SK-N-SH treated with all-trans-retinoic acid at 6 μM for 48 hours (cell line): ENCODE measurements around the gene ASB13.

Experiments used
- ARNTL ChIP-seq: fragments of 450-650 bp; formaldehyde crosslinking; IDR thresholded peaks from 2 replicates; pipeline ENCODE4 v1.5.0; 2020; ENCODE audit warnings: low read depth, mild to moderate bottlenecking, moderate library complexity, borderline replicate concordance
- CREB5 ChIP-seq: fragments of 250-450 bp; sonication (Bioruptor Pico); IDR thresholded peaks from 2 replicates; pipeline ENCODE4 v1.5.1; 2020; ENCODE audit warnings: low read depth, mild to moderate bottlenecking, moderate library complexity
- PATZ1 ChIP-seq: fragments of 250-450 bp; sonication (Bioruptor Pico); IDR thresholded peaks from 2 replicates; pipeline ENCODE4 v1.8.0; 2020; ENCODE audit warnings: mild to moderate bottlenecking, moderate library complexity, borderline replicate concordance
- RARB ChIP-seq: fragments of 250-450 bp; sonication (Bioruptor Pico); IDR thresholded peaks from 2 replicates; pipeline ENCODE4 v1.8.0; 2021; ENCODE audit warnings: mild to moderate bottlenecking, moderate library complexity
- SNAI2 ChIP-seq: fragments of 250-450 bp; sonication (Bioruptor Pico); IDR thresholded peaks from 2 replicates; pipeline ENCODE4 v1.5.0; 2020; ENCODE audit warnings: mild to moderate bottlenecking, moderate library complexity
- ZC3H10 ChIP-seq: fragments of 250-450 bp; sonication (Bioruptor Pico); IDR thresholded peaks from 2 replicates; pipeline ENCODE4 v1.5.1; 2021; ENCODE audit warnings: mild to moderate bottlenecking, moderate library complexity
- ZNF70 ChIP-seq: fragments of 450-650 bp; formaldehyde crosslinking; IDR thresholded peaks from 2 replicates; pipeline ENCODE4 v1.5.0; 2020; ENCODE audit warnings: mild to moderate bottlenecking, moderate library complexity
- TF ChIP-seq, protein P1 (sequence below): fragments of 250-450 bp; sonication (Bioruptor Pico); IDR thresholded peaks from 2 replicates; pipeline ENCODE4 v1.8.0; 2021; ENCODE audit warnings: low read depth, mild to moderate bottlenecking, moderate library complexity, borderline replicate concordance
- TF ChIP-seq, protein P2 (sequence below): fragments of 250-450 bp; sonication (Bioruptor Pico); IDR thresholded peaks from 2 replicates; pipeline ENCODE4 v1.5.1; 2021; ENCODE audit warnings: mild to moderate bottlenecking, moderate library complexity

DNA sequence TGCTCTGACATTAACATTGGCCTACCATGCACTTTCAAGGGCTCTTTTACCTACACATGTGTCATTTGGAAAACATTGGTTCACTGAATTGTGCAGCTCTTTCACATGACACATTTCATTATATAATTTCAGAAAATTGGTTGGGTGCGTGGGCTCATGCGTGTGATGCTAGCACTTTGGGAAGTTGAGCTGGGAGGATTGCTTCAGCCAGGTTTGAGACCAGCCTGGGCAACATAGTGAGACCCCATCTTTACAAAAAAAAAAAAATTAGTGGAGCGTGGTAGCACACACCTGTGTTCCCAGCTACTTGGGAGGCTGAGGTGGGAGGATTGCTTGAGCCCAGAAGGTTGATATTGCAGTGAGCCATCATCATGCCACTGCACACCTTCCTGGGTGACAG, 22.2 kb upstream of the ASB13 start:
- TF ChIP-seq CREB5 (no peak), ZNF70 (CRISPR knock-in tag) (no peak), ARNTL (CRISPR knock-in tag) (no peak), SNAI2 (CRISPR knock-in tag) (no peak), RARB (no peak), ZC3H10 (CRISPR knock-in tag) (no peak), PATZ1 (CRISPR knock-in tag) (no peak)
- TF ChIP-seq, protein P1, sequence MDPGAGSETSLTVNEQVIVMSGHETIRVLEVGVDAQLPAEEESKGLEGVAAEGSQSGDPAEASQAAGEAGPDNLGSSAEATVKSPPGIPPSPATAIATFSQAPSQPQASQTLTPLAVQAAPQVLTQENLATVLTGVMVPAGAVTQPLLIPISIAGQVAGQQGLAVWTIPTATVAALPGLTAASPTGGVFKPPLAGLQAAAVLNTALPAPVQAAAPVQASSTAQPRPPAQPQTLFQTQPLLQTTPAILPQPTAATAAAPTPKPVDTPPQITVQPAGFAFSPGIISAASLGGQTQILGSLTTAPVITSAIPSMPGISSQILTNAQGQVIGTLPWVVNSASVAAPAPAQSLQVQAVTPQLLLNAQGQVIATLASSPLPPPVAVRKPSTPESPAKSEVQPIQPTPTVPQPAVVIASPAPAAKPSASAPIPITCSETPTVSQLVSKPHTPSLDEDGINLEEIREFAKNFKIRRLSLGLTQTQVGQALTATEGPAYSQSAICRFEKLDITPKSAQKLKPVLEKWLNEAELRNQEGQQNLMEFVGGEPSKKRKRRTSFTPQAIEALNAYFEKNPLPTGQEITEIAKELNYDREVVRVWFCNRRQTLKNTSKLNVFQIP (CRISPR knock-in tag), result no peak
- TF ChIP-seq, protein P2, sequence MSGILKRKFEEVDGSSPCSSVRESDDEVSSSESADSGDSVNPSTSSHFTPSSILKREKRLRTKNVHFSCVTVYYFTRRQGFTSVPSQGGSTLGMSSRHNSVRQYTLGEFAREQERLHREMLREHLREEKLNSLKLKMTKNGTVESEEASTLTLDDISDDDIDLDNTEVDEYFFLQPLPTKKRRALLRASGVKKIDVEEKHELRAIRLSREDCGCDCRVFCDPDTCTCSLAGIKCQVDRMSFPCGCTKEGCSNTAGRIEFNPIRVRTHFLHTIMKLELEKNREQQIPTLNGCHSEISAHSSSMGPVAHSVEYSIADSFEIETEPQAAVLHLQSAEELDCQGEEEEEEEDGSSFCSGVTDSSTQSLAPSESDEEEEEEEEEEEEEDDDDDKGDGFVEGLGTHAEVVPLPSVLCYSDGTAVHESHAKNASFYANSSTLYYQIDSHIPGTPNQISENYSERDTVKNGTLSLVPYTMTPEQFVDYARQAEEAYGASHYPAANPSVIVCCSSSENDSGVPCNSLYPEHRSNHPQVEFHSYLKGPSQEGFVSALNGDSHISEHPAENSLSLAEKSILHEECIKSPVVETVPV (CRISPR knock-in tag), result no peak
